DOHH2 (cell line): ENCODE results near the gene DDR2.

Experiments used
- CTCF ChIP-seq: fragments of 200-600 bp; sonication (generic); IDR thresholded peaks from one replicate; pipeline ENCODE4 v1.5.1; 2014; ENCODE audit warnings: antibody characterized with exemption, mild to moderate bottlenecking, low read depth, low read length; ENCODE audit not compliant: poor library complexity, severe bottlenecking
- EZH2phosphoT487 ChIP-seq: fragments of 200-600 bp; sonication (generic); IDR thresholded peaks from 2 replicates; pipeline ENCODE4 v1.6.1; 2017; ENCODE audit warnings: borderline replicate concordance, mild to moderate bottlenecking, antibody characterized with exemption, low read length, moderate library complexity, mixed read lengths

- no peak for TF ChIP-seq EZH2phosphoT487
- TF ChIP-seq CTCF = no peak
Observed at GRCh38 chr1:162587347-162587746, 44.9 kb upstream of the DDR2 start.
